HTERT RPE-1 (cell line): ENCODE results near the gene KRT86.

Experiments used
- in situ Hi-C: fragments of 300-500 bp; cut with MboI; formaldehyde crosslinking; loops from 4 replicates; pipeline ENCODE4 v1.14.3; 2020; ENCODE audit warnings: low sequenced_read_pairs

Gene KRT86

DNA sequence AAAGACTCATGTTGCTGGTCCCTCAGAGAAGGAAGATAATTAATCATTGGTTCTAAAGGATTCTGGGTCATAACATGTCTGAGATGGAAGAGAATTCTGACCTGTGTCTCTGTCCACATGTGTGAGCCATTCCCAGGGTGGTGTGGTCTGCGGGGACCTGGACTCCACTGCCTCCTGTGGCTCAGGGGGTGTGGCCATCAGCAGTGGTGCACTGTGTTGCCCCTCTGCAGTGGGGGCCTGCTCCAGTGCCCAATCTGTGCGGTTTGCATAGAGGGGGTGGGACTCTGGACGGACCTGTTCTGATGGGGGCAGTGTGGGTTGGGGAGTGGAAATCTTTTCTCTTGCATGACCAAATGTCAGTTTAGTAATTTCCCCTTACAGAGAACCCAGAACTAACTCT lies 79.3 kb downstream of the KRT86 start:
- in situ Hi-C loops = no loop called here

GRCh38 chr12:52354200-52354599 lies 79.8 kb downstream of the KRT86 start:
- in situ Hi-C loops = no loop called here

DNA sequence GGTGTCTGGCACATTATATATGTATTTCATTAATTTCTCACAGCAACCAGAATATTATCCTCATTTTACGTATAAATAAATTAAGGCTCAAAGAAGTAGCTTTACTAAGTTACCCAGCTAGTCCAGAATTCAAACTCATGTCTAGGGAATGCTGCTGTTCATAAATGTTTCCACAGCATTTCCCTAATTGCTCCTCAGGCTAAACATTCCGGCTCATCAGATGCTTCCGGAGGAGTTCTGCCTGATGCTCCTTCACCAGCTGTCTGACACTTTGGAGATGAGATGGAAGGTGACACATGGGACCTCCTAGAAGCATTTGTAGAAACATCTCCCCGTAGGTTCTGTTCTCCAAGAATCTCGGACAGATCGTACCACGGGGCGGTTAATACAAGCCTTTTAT lies 80.7 kb downstream of the KRT86 start:
- in situ Hi-C loops = no loop called here

- in situ Hi-C loops = no loop called here
Measured at GRCh38 chr12:52356031-52356761, 81.8 kb downstream of the KRT86 start.

- in situ Hi-C loops = no loop called here
Measured at GRCh38 chr12:52356762-52357580, 82.5 kb downstream of the KRT86 start.
